ENCODE results near the gene TM9SF1.

- TF ChIP-seq CTCF (CRISPR knock-in tag; IDR thresholded peaks at IDR 0.05), result no peak
- TF ChIP-seq TCF12 (IDR thresholded peaks at IDR 0.05), result no peak
- no peak for TF ChIP-seq TCF12 (CRISPR knock-in tag; IDR thresholded peaks at IDR 0.05)
- TF ChIP-seq ZNF281 (CRISPR knock-in tag; IDR thresholded peaks at IDR 0.05; ENCODE audit: borderline replicate concordance), result no peak
- TF ChIP-seq ZNF552 (CRISPR knock-in tag; IDR thresholded peaks at IDR 0.05; ENCODE audit: borderline replicate concordance), result no peak
- no peak for TF ChIP-seq BCLAF1 (IDR thresholded peaks at IDR 0.05)
- no peak for TF ChIP-seq ZNF839 (CRISPR knock-in tag; IDR thresholded peaks at IDR 0.05; ENCODE audit: borderline replicate concordance)
- 0 out of 2 replicates have a peak, but pooled peaks have one; percentile 47 for TF ChIP-seq NFIB (CRISPR knock-in tag; IDR thresholded peaks at IDR 0.05; ENCODE audit: borderline replicate concordance)
- no peak for TF ChIP-seq JUN (CRISPR knock-in tag; IDR thresholded peaks at IDR 0.05)
- TF ChIP-seq SYNCRIP (IDR thresholded peaks at IDR 0.05; ENCODE audit: insufficient read depth, low read depth, low read length), result no peak
- TF ChIP-seq MYC (CRISPR knock-in tag; IDR thresholded peaks at IDR 0.05; ENCODE audit: borderline replicate concordance), result no peak
- TF ChIP-seq ZSCAN25 (CRISPR knock-in tag; IDR thresholded peaks at IDR 0.05), result no peak
- TF ChIP-seq AHDC1 (CRISPR knock-in tag; IDR thresholded peaks at IDR 0.05; ENCODE audit: borderline replicate concordance), result no peak
- TF ChIP-seq MIER2 (CRISPR knock-in tag; IDR thresholded peaks at IDR 0.05), result no peak
Observed at GRCh38 chr14:24236689-24237462, 41.6 kb upstream of the TM9SF1 start.
